Hematopoietic multipotent progenitor cell treated with erythropoietin and hydrocortisone succinate and interleukin-3 and kit ligand, for 15 days (in vitro differentiated cells): Measurements from ENCODE around the gene LRRC8B.

Experiments used
- DNase-seq: peaks from one replicate; pipeline ENCODE4 v3.0.0-alpha.2; 2015; ENCODE audit warnings: low spot score

Gene LRRC8B

GRCh38 chr1:89547563-89548116 is 23.0 kb downstream of the LRRC8B start:
- DNase-seq, result no peak

GRCh38 chr1:89548122-89548857 is 23.7 kb downstream of the LRRC8B start:
- DNase-seq, result no peak

GRCh38 chr1:89550995-89551394 is 26.4 kb downstream of the LRRC8B start:
- no peak for DNase-seq

- no peak for DNase-seq
These were observed 27.9 kb downstream of the LRRC8B start for GRCh38 chr1:89552471-89553081.

GRCh38 chr1:89553157-89553556 is 28.5 kb downstream of the LRRC8B start:
- no peak for DNase-seq

GRCh38 chr1:89555550-89555949 is 30.9 kb downstream of the LRRC8B start:
- no peak for DNase-seq

- no peak for DNase-seq
These were observed 32.3 kb downstream of the LRRC8B start for GRCh38 chr1:89556726-89557444.

- DNase-seq, result no peak
These were observed 32.8 kb downstream of the LRRC8B start for GRCh38 chr1:89557445-89557825.

- no peak for DNase-seq
These were observed 33.3 kb downstream of the LRRC8B start for GRCh38 chr1:89557956-89558355.

- no peak for DNase-seq
These were observed 39.5 kb downstream of the LRRC8B start for GRCh38 chr1:89563957-89564604.

GRCh38 chr1:89565521-89565920 is 40.9 kb downstream of the LRRC8B start:
- no peak for DNase-seq

- DNase-seq, result no peak
These were observed 42.1 kb downstream of the LRRC8B start for GRCh38 chr1:89566761-89567174.

GRCh38 chr1:89567797-89568196 is 43.2 kb downstream of the LRRC8B start:
- no peak for DNase-seq

GRCh38 chr1:89573410-89573809 is 48.8 kb downstream of the LRRC8B start:
- DNase-seq, result no peak

- DNase-seq, result no peak
These were observed 50.0 kb downstream of the LRRC8B start for GRCh38 chr1:89574621-89575020.

GRCh38 chr1:89575207-89575606 is 50.6 kb downstream of the LRRC8B start:
- DNase-seq, result no peak

- no peak for DNase-seq
These were observed 51.4 kb downstream of the LRRC8B start for GRCh38 chr1:89576013-89576412.

- DNase-seq, result no peak
These were observed 53.5 kb downstream of the LRRC8B start for GRCh38 chr1:89578151-89578550.

GRCh38 chr1:89578946-89579684 is 54.5 kb downstream of the LRRC8B start:
- no peak for DNase-seq

GRCh38 chr1:89580036-89580435 is 55.4 kb downstream of the LRRC8B start:
- no peak for DNase-seq

GRCh38 chr1:89581859-89582258 is 57.2 kb downstream of the LRRC8B start:
- no peak for DNase-seq

- no peak for DNase-seq
These were observed 57.9 kb downstream of the LRRC8B start for GRCh38 chr1:89582571-89582970.
